ENCODE data around the gene ATOSA.

DNA sequence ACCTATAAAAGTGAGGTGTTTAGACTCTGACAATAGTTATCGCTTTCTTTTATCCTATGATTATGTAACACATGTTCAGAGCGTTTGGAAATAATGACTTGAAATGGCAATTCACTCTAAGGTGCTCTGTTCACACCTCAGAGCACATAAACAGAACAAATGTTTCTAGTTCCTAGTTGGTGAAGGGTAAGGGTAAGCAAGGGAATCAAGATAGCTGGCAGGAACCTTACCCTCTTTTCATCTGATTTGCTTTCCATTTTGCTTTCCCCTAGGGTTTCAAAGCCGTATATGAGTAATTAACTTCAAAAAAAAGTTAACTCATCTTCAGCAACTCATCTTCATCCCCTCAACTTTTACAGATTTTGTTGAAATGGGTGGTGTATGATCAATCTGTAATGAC lies 2.3 kb upstream of the ATOSA start:
- TF ChIP-seq CTCF (IDR thresholded peaks at IDR 0.05; ENCODE audit: borderline replicate concordance, extremely low read depth, low read length, poor library complexity, severe bottlenecking) (no peak), EZH2 (IDR thresholded peaks at IDR 0.05; ENCODE audit: borderline replicate concordance, low read depth, low read length, severe bottlenecking) (no peak)

Data from DND-41 (cell line).